GM18907 (cell line): ENCODE results near the gene FAM9C.

ENCODE experiments used
- ATAC-seq: cut with Tn5 transposase; IDR thresholded peaks from one replicate; pipeline ENCODE4 v1.9.1; 2021; ENCODE audit warnings: mild to moderate bottlenecking, moderate library complexity; ENCODE audit not compliant: unreplicated experiment

FAM9C gene

GRCh38 chrX:13008851-13009250 is 35.6 kb downstream of the FAM9C start:
- no peak for ATAC-seq

GRCh38 chrX:13008189-13008533 is 36.3 kb downstream of the FAM9C start:
- ATAC-seq, result peak; percentile 41

GRCh38 chrX:13007519-13008188 is 36.8 kb downstream of the FAM9C start:
- peak; percentile 9 for ATAC-seq

- peak; percentile 61 for ATAC-seq
Observed at GRCh38 chrX:13005661-13006473, 38.6 kb downstream of the FAM9C start.

GRCh38 chrX:13001961-13002671 is 42.3 kb downstream of the FAM9C start:
- peak; percentile 21 for ATAC-seq

GRCh38 chrX:13001097-13001496 is 43.3 kb downstream of the FAM9C start:
- ATAC-seq, result no peak

GRCh38 chrX:13000301-13000811 is 44.1 kb downstream of the FAM9C start:
- ATAC-seq, result peak; percentile 53

GRCh38 chrX:12999422-12999821 is 45.0 kb downstream of the FAM9C start:
- ATAC-seq, result peak; percentile 53

- no peak for ATAC-seq
Observed at GRCh38 chrX:12997906-12998687, 46.3 kb downstream of the FAM9C start.

- ATAC-seq, result no peak
Observed at GRCh38 chrX:12996934-12997435, 47.4 kb downstream of the FAM9C start.

- ATAC-seq, result no peak
Observed at GRCh38 chrX:12994321-12994720, 50.1 kb downstream of the FAM9C start.

GRCh38 chrX:12993826-12994225 is 50.6 kb downstream of the FAM9C start:
- no peak for ATAC-seq

GRCh38 chrX:12992544-12993118 is 51.8 kb downstream of the FAM9C start:
- no peak for ATAC-seq

GRCh38 chrX:12991575-12991974 is 52.8 kb downstream of the FAM9C start:
- no peak for ATAC-seq

- no peak for ATAC-seq
Observed at GRCh38 chrX:12989461-12989860, 55.0 kb downstream of the FAM9C start.

- ATAC-seq, result no peak
Observed at GRCh38 chrX:12988797-12989196, 55.6 kb downstream of the FAM9C start.

- ATAC-seq, result no peak
Observed at GRCh38 chrX:12987900-12988594, 56.4 kb downstream of the FAM9C start.

GRCh38 chrX:12987340-12987739 is 57.1 kb downstream of the FAM9C start:
- no peak for ATAC-seq

GRCh38 chrX:12986886-12987285 is 57.5 kb downstream of the FAM9C start:
- ATAC-seq, result no peak
